Panc1 (cell line): Measurements from ENCODE around the gene PTPDC1. TPM values are rescaled to one million over a fixed set of nuclear protein-coding genes. Genes with fewer than 3 reads are reported as not detected.

Source experiments
- ATAC-seq: fragments of 200-7000 bp; cut with Tn5 transposase; 2 replicates; pipeline ENCODE4 v1.9.1; 2020; ENCODE audit warnings: mild to moderate bottlenecking, moderate library complexity
- BruUV-seq: library from RNA; stranded (reverse); fragments of 400-500 nt; replicated peaks from 2 replicates; lab custom pipeline; 2021; lab: Mats Ljungman, UMichigan
- CTCF ChIA-PET: fragments of 300-600 bp; sonication (Branson Sonifier 250); formaldehyde crosslinking; loops from one replicate; lab custom pipeline; 2022; ENCODE audit warnings: antibody characterized with exemption; lab: Charles Lee
- POLR2A ChIA-PET: fragments of 300-600 bp; sonication (Branson Sonifier 250); formaldehyde crosslinking; loops from one replicate; lab custom pipeline; 2022; ENCODE audit warnings: antibody characterized with exemption; lab: Charles Lee
- DNase-seq: peaks from one replicate; pipeline ENCODE4 v3.0.0-alpha.2; 2010; ENCODE audit warnings: low read depth, low spot score
- H3K27ac ChIP-seq: 2 replicates; pipeline ENCODE4 v1.5.1; 2011; ENCODE audit warnings: mild to moderate bottlenecking, low read length, inconsistent platforms
- H3K27me3 ChIP-seq: fragments of 200-500 bp; sonication (Bioruptor generic); 2 replicates; pipeline ENCODE4 v1.6.0; 2014; ENCODE audit warnings: low read length, inconsistent platforms; ENCODE audit not compliant: control insufficient read depth, insufficient read depth
- H3K36me3 ChIP-seq: fragments of 200-500 bp; sonication (Bioruptor generic); 2 replicates; pipeline ENCODE4 v1.5.1; 2014; ENCODE audit warnings: inconsistent platforms, mild to moderate bottlenecking, low read length, moderate library complexity; ENCODE audit not compliant: control insufficient read depth, insufficient read depth
- H3K4me1 ChIP-seq: 2 replicates; pipeline ENCODE4 v1.5.1; 2011; ENCODE audit warnings: inconsistent platforms, mild to moderate bottlenecking, low read length, moderate library complexity; ENCODE audit not compliant: control insufficient read depth, insufficient read depth
- H3K4me3 ChIP-seq, 2 experiments: 2 replicates each; pipeline ENCODE4 v1.5.1; 2011 to 2012; ENCODE audit warnings: low read depth in 2 of 2, low read length in 2 of 2, mild to moderate bottlenecking in 2 of 2, inconsistent platforms in 1 of 2, moderate library complexity in 1 of 2
- H3K9me3 ChIP-seq: fragments of 200-500 bp; sonication (Bioruptor generic); 2 replicates; pipeline ENCODE4 v1.5.1; 2014; ENCODE audit warnings: low read depth, mild to moderate bottlenecking, inconsistent platforms, low read length, moderate library complexity; ENCODE audit not compliant: control insufficient read depth, insufficient read depth
- CTCF ChIP-seq: fragments of 450-650 bp; IDR thresholded peaks from 2 replicates; pipeline ENCODE4 v1.5.1; 2017; ENCODE audit warnings: mild to moderate bottlenecking
- POLR2AphosphoS5 ChIP-seq: IDR thresholded peaks from 2 replicates; pipeline ENCODE4 v1.6.1; 2012; ENCODE audit warnings: mild to moderate bottlenecking, low read depth, low read length, moderate library complexity
- SIN3A ChIP-seq: IDR thresholded peaks from 2 replicates; pipeline ENCODE4 v1.6.1; 2012; ENCODE audit warnings: low read depth, mild to moderate bottlenecking, low read length, moderate library complexity, borderline replicate concordance; ENCODE audit not compliant: insufficient read depth
- TCF7L2 ChIP-seq: IDR thresholded peaks from 2 replicates; pipeline ENCODE4 v1.6.1; 2011; ENCODE audit warnings: mild to moderate bottlenecking, low read depth, low read length, inconsistent platforms
- in situ Hi-C: cut with HindIII; loops from 2 replicates; pipeline ENCODE4 v1.10.0; 2016; ENCODE audit warnings: low sequenced_read_pairs, low pct_unique_long_range_greater_than_20kb
- intact Hi-C: fragments of 100-400 bp; cut with micrococcal nuclease; formaldehyde crosslinking; loops from one replicate; pipeline ENCODE4 v1.10.0; 2022; ENCODE audit not compliant: unreplicated experiment
- total RNA-seq: library from RNA; stranded (reverse); gene quantifications from one replicate; pipeline ENCODE4 v1.2.1, GENCODE V29; 2021; ENCODE audit not compliant: unreplicated experiment
- TF ChIP-seq, protein P1 (sequence below), 2 experiments: IDR thresholded peaks; 2 replicates each; pipeline ENCODE4 v1.6.1; 2011 to 2012; ENCODE audit warnings: low read depth in 2 of 2, control low read depth in 1 of 2, low read length in 1 of 2, mild to moderate bottlenecking in 1 of 2, moderate library complexity in 1 of 2; ENCODE audit not compliant: insufficient read depth in 1 of 2

Gene PTPDC1
- total RNA-seq, 1 experiment from 2014 or later, result 10.6 TPM

- H3K36me3 ChIP-seq, result no peaks in the 10 kb centered on the region
- ChIA-PET POLR2A (no interaction called here), CTCF (no interaction called here)
- intact Hi-C loops, result no loop called here
- no peak overlapping the region for H3K4me3 ChIP-seq
- no peak overlapping the region for H3K27ac ChIP-seq
- DNase-seq, result no peak
- in situ Hi-C loops, result no loop called here
- no peaks in the 10 kb centered on the region for H3K27me3 ChIP-seq
- TF ChIP-seq CTCF, result no peak
- no peak for TF ChIP-seq TCF7L2
- TF ChIP-seq, protein P1, sequence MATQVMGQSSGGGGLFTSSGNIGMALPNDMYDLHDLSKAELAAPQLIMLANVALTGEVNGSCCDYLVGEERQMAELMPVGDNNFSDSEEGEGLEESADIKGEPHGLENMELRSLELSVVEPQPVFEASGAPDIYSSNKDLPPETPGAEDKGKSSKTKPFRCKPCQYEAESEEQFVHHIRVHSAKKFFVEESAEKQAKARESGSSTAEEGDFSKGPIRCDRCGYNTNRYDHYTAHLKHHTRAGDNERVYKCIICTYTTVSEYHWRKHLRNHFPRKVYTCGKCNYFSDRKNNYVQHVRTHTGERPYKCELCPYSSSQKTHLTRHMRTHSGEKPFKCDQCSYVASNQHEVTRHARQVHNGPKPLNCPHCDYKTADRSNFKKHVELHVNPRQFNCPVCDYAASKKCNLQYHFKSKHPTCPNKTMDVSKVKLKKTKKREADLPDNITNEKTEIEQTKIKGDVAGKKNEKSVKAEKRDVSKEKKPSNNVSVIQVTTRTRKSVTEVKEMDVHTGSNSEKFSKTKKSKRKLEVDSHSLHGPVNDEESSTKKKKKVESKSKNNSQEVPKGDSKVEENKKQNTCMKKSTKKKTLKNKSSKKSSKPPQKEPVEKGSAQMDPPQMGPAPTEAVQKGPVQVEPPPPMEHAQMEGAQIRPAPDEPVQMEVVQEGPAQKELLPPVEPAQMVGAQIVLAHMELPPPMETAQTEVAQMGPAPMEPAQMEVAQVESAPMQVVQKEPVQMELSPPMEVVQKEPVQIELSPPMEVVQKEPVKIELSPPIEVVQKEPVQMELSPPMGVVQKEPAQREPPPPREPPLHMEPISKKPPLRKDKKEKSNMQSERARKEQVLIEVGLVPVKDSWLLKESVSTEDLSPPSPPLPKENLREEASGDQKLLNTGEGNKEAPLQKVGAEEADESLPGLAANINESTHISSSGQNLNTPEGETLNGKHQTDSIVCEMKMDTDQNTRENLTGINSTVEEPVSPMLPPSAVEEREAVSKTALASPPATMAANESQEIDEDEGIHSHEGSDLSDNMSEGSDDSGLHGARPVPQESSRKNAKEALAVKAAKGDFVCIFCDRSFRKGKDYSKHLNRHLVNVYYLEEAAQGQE (IDR thresholded peaks at IDR 0.05; ENCODE audit: insufficient read depth in 1 of 2, low read depth in 2 of 2, low read length in 1 of 2), result no peak
- no peak for TF ChIP-seq POLR2AphosphoS5
- TF ChIP-seq SIN3A, result no peak
- no peak for ATAC-seq
- BruUV-seq, result no TSS peak
- peaks cover 23% of the 10 kb centered on the region; the same call in 1 of the 2 replicates for H3K4me1 ChIP-seq
- H3K9me3 ChIP-seq, result no peaks in the 10 kb centered on the region
Measured at GRCh38 chr9:94142353-94142752, 58.1 kb downstream of the PTPDC1 start.

- H3K36me3 ChIP-seq, result no peaks in the 10 kb centered on the region
- no peak overlapping the region for H3K27ac ChIP-seq
- ATAC-seq (no peak), DNase-seq (no peak)
- H3K27me3 ChIP-seq, result no peaks in the 10 kb centered on the region
- TF ChIP-seq SIN3A (no peak), CTCF (no peak), TCF7L2 (no peak), POLR2AphosphoS5 (no peak)
- TF ChIP-seq, protein P1 (IDR thresholded peaks at IDR 0.05; ENCODE audit: insufficient read depth in 1 of 2, low read depth in 2 of 2, low read length in 1 of 2), result no peak
- H3K9me3 ChIP-seq, result no peaks in the 10 kb centered on the region
- peaks cover 19% of the 10 kb centered on the region; the same call in 1 of the 2 replicates for H3K4me1 ChIP-seq
- H3K4me3 ChIP-seq, result no peak overlapping the region
- BruUV-seq, result no TSS peak
- in situ Hi-C loops, result no loop called here
- intact Hi-C loops, result no loop called here
- CTCF ChIA-PET, result interaction anchor here (0.7 kb wide), 1 partner anchor 34 kb away, joined by 7 read pairs; no protein-coding TSS in a partner anchor
- POLR2A ChIA-PET, result no interaction called here
Measured at GRCh38 chr9:94144394-94144793, 60.1 kb downstream of the PTPDC1 start.
